Upper lobe of left lung (tissue), 6 donors: ENCODE results near the gene PSMA6. TPM values are rescaled to one million over a fixed set of nuclear protein-coding genes. Genes with fewer than 3 reads are reported as not detected.

Experiments
- ATAC-seq, 2 donors: fragments of 200-7000 bp; cut with Tn5 transposase; one replicate each; pipeline ENCODE4 v1.9.1; 2022; ENCODE audit warnings: mild to moderate bottlenecking in 2 of 2, moderate library complexity in 2 of 2; ENCODE audit not compliant: low FRiP score in 2 of 2
- DNase-seq, 2 donors: peaks; one replicate each; pipeline ENCODE4 v3.0.0-alpha.2; 2019 to 2020
- H3K27ac ChIP-seq, 4 donors: fragments of 200-600 bp; sonication (generic); one replicate each; pipeline ENCODE4 v1.5.1; 2016 to 2019
- H3K27me3 ChIP-seq, 4 donors: fragments of 200-600 bp; sonication (generic); one replicate each; pipeline ENCODE4 v1.5.1; 2017 to 2019
- H3K36me3 ChIP-seq, 4 donors: fragments of 200-600 bp; sonication (generic); one replicate each; pipeline ENCODE4 v1.5.1; 2016 to 2019
- H3K4me1 ChIP-seq, 4 donors: fragments of 200-600 bp; sonication (generic); one replicate each; pipeline ENCODE4 v1.5.1; 2018 to 2019
- H3K4me3 ChIP-seq, 4 donors: fragments of 200-600 bp; sonication (generic); one replicate each; pipeline ENCODE4 v1.5.1; 2017 to 2019; ENCODE audit warnings: mild to moderate bottlenecking in 2 of 4, moderate library complexity in 1 of 4
- H3K9me3 ChIP-seq, 4 donors: fragments of 200-600 bp; sonication (generic); one replicate each; pipeline ENCODE4 v1.5.1; 2018 to 2019
- EP300 ChIP-seq, 4 donors: sonication (generic); formaldehyde crosslinking; IDR thresholded peaks; one replicate each; pipeline ENCODE4 v1.5.1; 2017; ENCODE audit warnings: antibody characterized with exemption in 4 of 4, control low read depth in 2 of 4
- POLR2A ChIP-seq, 4 donors: fragments of 450-650 bp; IDR thresholded peaks; one replicate each; pipeline ENCODE4 v1.5.1; 2016 to 2017; ENCODE audit warnings: antibody characterized with exemption in 4 of 4, mild to moderate bottlenecking in 2 of 4
- POLR2AphosphoS5 ChIP-seq, 2 donors: sonication (generic); formaldehyde crosslinking; IDR thresholded peaks; one replicate each; pipeline ENCODE4 v1.5.1; 2017; ENCODE audit warnings: antibody characterized with exemption in 2 of 2
- WGBS, 2 donors: methylation state at CpG; one replicate each; pipeline ENCODE4 v1.1.5; 2017 to 2018; 5-methylcytosine and 5-hydroxymethylcytosine counted together
- total RNA-seq, 6 donors: library from RNA; depleted of rRNA in 4 of 6; stranded (reverse); fragments of >200 nt in 4 of 6; gene quantifications; one replicate each; pipeline versions ENCODE4 v1.1.0 to v1.2.1, GENCODE V29; 2016 to 2021
- TF ChIP-seq, protein P1 (sequence below), 6 experiments: fragments of 450-650 bp in 4 of 6; fragments of 200-600 bp in 2 of 6; sonication (generic) in 2 of 6; IDR thresholded peaks; one replicate each; pipeline ENCODE4 v1.5.1; 2016 to 2019; ENCODE audit warnings: antibody characterized with exemption in 6 of 6
- donor health status: DM: no; HTN: no; CAD: no; lungs with moderate emphysema.
- donor health status: DM: no; HTN: yes; CAD: no; lungs with severe emphysema.

PSMA6 gene
- total RNA-seq, 6 donors from 2014 or later = 63.9 to 213 (median 162) TPM

DNA sequence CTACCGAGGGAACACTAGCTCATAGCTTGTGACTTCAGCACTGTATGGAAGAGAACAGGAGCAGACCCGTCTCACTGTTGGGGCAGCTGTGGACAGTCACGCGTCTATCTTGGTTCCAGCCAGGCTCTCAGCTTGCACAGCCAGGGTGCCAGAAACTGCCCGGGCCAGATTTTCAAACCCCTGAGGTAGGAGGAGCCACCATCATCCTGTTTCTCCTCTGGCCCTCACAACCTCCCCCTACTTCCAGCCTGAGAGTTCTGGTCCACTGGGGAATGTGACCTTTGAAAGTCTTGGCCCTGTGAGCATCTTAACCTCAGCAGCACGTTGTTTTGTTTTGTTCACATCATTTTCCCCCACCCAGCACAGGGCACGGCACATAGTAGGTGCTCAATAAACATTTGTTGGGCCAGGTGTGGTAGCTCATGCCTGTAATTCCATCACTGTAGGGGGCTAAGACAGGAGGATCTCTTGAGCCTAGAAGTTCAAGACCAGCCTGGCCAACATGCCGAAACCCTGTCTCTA lies 50.4 kb downstream of the PSMA6 start:
- no peaks in the 10 kb centered on the region for H3K27me3 ChIP-seq
- no peaks in the 10 kb centered on the region for H3K9me3 ChIP-seq
- H3K4me3 ChIP-seq = peak overlapping the region in 2 of 4 donors; percentile 31 to 36
- peaks cover 61 to 72% (median 65%) of the 10 kb centered on the region in 4 donors for H3K4me1 ChIP-seq
- peak in 1 of 2 donors; percentile 52 for DNase-seq
- no peaks in the 10 kb centered on the region for H3K36me3 ChIP-seq
- peak overlapping the region; percentile 85 to 97 (median 92) for H3K27ac ChIP-seq
- 47 to 52% methylated on average over 8 of the region's 8 CpGs for WGBS, 2 donors
- ATAC-seq = no peak
- TF ChIP-seq POLR2AphosphoS5 (IDR thresholded peaks at IDR 0.05) (peak in 1 of 2 donors; percentile 31), EP300 (IDR thresholded peaks at IDR 0.05) (no peak), POLR2A (IDR thresholded peaks at IDR 0.05) (no peak)
- TF ChIP-seq, protein P1, sequence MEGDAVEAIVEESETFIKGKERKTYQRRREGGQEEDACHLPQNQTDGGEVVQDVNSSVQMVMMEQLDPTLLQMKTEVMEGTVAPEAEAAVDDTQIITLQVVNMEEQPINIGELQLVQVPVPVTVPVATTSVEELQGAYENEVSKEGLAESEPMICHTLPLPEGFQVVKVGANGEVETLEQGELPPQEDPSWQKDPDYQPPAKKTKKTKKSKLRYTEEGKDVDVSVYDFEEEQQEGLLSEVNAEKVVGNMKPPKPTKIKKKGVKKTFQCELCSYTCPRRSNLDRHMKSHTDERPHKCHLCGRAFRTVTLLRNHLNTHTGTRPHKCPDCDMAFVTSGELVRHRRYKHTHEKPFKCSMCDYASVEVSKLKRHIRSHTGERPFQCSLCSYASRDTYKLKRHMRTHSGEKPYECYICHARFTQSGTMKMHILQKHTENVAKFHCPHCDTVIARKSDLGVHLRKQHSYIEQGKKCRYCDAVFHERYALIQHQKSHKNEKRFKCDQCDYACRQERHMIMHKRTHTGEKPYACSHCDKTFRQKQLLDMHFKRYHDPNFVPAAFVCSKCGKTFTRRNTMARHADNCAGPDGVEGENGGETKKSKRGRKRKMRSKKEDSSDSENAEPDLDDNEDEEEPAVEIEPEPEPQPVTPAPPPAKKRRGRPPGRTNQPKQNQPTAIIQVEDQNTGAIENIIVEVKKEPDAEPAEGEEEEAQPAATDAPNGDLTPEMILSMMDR (IDR thresholded peaks at IDR 0.05) = no peak

DNA sequence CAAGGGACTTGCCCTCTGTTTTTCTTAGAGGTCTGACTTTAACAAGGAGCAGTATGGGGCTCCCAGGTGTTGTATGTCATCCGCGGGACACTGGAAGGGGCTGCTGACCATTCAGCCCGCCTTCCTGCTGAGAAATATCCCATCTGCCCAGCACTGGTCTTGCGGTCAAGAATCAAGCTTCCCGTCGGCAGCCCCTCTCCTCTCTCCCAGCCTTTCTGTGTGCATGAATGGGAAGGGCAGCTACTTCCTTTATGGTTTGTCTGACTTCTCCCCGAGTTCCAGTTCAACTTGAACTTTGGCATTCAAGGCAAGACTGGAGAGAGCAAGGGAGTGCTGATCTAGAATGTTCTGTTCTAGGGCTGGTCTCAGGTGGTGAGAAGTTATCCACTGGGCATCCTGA lies 51.5 kb downstream of the PSMA6 start:
- DNase-seq = peak in 1 of 2 donors; percentile 23

DNA sequence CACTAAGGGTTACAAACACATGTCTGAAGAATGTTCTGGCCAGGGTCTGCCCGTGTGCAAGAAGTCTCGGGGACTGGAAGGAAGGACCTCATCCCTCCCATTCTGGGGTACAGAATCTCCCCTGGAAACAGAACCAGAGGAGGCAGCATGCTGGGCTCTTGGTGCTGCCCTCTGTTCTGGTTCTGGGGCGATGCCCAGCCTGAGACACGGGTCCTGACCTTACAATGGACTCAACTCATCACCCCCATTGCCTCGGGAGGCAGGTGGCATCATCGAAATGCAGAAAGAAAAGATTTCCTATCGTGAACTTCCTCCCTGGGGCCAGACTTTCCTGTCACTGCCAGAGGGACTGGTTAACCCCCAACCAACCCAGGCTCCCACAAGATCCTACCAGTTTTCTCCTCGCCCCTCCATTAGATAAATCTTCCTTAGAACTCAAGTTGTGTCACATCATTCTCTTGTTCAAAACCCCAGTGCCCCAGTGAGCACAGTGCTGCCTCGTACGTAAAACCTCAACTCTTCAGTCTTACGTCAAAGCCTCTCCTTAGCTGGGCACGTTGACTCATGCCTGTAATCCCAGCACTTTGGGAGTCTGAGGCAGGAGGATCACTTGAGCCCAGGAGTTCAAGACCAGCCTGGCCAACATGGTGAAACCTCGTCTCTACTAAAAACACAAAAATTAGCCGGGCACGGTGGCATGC lies 52.1 kb downstream of the PSMA6 start:
- Histone ChIP-seq H3K36me3 (no peaks in the 10 kb centered on the region), H3K27ac (peak overlapping the region in 3 of 4 donors; percentile 46 to 97 (median 92)), H3K9me3 (no peaks in the 10 kb centered on the region), H3K4me1 (peaks cover 44 to 56% (median 53%) of the 10 kb centered on the region in 4 donors), H3K27me3 (no peaks in the 10 kb centered on the region), H3K4me3 (no peak overlapping the region)
- DNase-seq (peak in 1 of 2 donors; percentile 27), ATAC-seq (no peak)
- 67 to 72% methylated on average over 13 to 15 of the region's 15 CpGs for WGBS, 2 donors
- TF ChIP-seq POLR2AphosphoS5 (IDR thresholded peaks at IDR 0.05) (no peak), POLR2A (IDR thresholded peaks at IDR 0.05) (no peak), EP300 (IDR thresholded peaks at IDR 0.05) (no peak)
- TF ChIP-seq, protein P1 (IDR thresholded peaks at IDR 0.05) = no peak

More for the DNA sequence above, 51.5 kb downstream of the PSMA6 start:
- Histone ChIP-seq H3K9me3 (no peaks in the 10 kb centered on the region), H3K27me3 (no peaks in the 10 kb centered on the region), H3K36me3 (no peaks in the 10 kb centered on the region), H3K4me3 (no peak overlapping the region), H3K27ac (peak overlapping the region in 3 of 4 donors; percentile 46 to 97 (median 92)), H3K4me1 (peaks cover 50 to 61% (median 58%) of the 10 kb centered on the region in 4 donors)
- TF ChIP-seq EP300 (IDR thresholded peaks at IDR 0.05) (no peak), POLR2AphosphoS5 (IDR thresholded peaks at IDR 0.05) (peak in 1 of 2 donors; percentile 22), POLR2A (IDR thresholded peaks at IDR 0.05) (peak in 1 of 4 donors; percentile 4)
- TF ChIP-seq, protein P1 (IDR thresholded peaks at IDR 0.05) = no peak
- ATAC-seq = no peak
- 61 to 76% methylated on average over 7 of the region's 7 CpGs for WGBS, 2 donors

DNA sequence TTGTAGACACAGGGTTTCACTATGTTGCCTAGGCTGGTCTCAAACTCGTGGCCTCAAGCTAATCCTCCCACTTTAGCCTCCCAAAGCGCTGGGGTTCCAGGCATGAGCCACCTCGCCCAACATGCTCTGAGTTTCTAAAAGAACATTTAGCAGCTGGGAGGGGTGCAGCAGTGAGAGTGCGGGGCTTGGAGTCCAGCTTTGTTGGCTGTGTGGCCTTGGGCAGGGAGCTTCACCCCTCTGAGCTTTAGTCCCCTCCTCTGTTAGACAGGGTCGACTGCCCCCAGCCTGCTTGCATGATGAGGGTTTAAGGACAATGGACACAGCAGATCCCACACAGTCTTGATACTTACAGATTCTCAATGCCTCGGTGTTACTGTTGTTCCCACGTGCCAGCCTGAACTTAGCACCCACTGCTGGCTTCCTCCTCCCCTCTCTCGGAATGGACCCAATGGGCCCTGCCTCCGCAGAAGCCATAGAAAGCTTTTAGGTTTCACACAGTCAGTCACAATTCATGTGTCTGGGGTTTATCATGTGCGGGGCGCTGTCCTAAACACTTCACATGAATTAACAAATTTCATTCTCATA lies 54.6 kb downstream of the PSMA6 start:
- Histone ChIP-seq H3K27me3 (no peaks in the 10 kb centered on the region), H3K9me3 (no peaks in the 10 kb centered on the region), H3K4me1 (peaks cover 24 to 33% (median 31%) of the 10 kb centered on the region in 4 donors), H3K4me3 (no peak overlapping the region), H3K27ac (no peak overlapping the region), H3K36me3 (no peaks in the 10 kb centered on the region)
- TF ChIP-seq, protein P1 (IDR thresholded peaks at IDR 0.05) = no peak
- TF ChIP-seq POLR2A (IDR thresholded peaks at IDR 0.05) (no peak), EP300 (IDR thresholded peaks at IDR 0.05) (no peak)
- no peak for ATAC-seq
- DNase-seq = peak in 1 of 2 donors; percentile 19
- WGBS, 2 donors = 89 to 93% methylated on average over 10 to 11 of the region's 11 CpGs
